Lung microvascular endothelial cell (primary cell): ENCODE measurements around the gene PARD6A. TPM values are rescaled to one million over a fixed set of nuclear protein-coding genes. Genes with fewer than 3 reads are reported as not detected.

Experiments used
- DNase-seq, 2 donors: peaks; one replicate each; pipeline versions ENCODE4 v3.0.0 to v3.0.0-alpha.2; 2010; ENCODE audit warnings: low read depth in 2 of 2
- total RNA-seq: library from RNA; depleted of rRNA; stranded (reverse); fragments of >200 nt; gene quantifications from 2 replicates; pipeline ENCODE4 v1.2.1, GENCODE V29; 2014

PARD6A gene
- total RNA-seq, 1 donor from 2014 or later, result 4.8 TPM

GRCh38 chr16:67666559-67667452 lies 6.0 kb downstream of the PARD6A start, which contains the start of the genes C16orf86 and ENKD1:
Gene C16orf86 (plus strand): TSS chr16:67666814. CDS start chr16:67666971, 157 bp downstream.
Gene ENKD1 (minus strand): TSS chr16:67666750. CDS start chr16:67666442, 308 bp downstream.
- DNase-seq, result peak; percentile 69 to 85

- no peak for DNase-seq
Observed at GRCh38 chr16:67667453-67667816, 6.7 kb downstream of the PARD6A start.

DNA sequence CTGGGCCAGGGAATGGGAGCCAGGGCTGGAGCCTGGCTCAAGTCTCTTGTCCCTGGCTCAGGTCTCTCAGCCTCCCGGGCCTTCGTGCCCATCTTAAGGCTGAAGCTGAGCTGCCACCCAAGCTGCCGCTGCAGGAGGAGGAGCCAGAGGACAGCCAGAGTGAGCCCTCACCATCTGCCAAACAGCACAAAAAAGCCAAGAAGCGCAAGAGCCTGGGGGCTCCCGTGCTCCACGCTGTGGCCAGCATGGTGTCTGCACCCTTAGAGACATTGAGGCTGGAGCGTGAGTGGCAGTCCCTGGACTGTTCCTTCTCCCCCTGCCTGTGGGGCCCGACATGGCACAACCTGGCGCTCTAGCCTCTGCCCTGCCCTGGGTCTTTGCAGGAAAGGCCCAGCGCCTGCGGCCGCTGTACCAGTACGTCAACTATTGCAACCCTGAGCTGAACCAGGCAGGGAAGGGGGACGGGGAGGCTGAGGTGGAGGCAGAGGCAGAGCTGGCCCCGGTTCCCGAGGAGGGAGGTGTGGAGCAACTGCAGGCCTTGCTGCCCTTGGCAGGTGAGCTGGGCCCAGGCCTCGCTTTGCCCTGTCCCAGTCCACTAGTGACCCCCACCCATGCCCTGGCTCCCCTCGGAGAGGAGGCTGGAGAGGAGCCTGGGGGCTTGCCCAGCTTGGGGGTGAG lies 7.2 kb downstream of the PARD6A start:
- DNase-seq, result peak; percentile 89 to 92

- DNase-seq, result no peak
Observed at GRCh38 chr16:67668495-67669157, 7.9 kb downstream of the PARD6A start.

- DNase-seq, result no peak
Observed at GRCh38 chr16:67669499-67670101, 8.8 kb downstream of the PARD6A start.

DNA sequence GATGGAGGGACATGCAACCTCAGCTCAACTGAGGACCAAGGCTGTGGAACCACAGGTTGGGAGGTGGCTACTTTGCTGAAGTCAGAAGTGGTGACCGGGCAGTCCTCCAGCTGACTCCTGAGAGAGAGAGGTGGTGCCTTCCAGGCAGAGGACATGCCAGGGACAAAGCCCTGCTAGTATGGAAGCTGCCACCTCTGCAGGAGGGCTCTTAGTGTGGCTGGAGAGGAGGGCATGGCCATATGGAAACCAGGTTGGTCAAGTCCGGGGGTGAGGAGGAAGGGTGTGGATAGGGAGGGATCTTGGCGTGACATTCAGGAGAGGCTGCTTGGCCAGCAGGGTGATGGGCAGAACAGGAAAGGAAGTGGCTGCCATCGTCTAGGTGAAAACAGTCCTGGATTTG lies 11.5 kb downstream of the PARD6A start:
- no peak for DNase-seq

DNA sequence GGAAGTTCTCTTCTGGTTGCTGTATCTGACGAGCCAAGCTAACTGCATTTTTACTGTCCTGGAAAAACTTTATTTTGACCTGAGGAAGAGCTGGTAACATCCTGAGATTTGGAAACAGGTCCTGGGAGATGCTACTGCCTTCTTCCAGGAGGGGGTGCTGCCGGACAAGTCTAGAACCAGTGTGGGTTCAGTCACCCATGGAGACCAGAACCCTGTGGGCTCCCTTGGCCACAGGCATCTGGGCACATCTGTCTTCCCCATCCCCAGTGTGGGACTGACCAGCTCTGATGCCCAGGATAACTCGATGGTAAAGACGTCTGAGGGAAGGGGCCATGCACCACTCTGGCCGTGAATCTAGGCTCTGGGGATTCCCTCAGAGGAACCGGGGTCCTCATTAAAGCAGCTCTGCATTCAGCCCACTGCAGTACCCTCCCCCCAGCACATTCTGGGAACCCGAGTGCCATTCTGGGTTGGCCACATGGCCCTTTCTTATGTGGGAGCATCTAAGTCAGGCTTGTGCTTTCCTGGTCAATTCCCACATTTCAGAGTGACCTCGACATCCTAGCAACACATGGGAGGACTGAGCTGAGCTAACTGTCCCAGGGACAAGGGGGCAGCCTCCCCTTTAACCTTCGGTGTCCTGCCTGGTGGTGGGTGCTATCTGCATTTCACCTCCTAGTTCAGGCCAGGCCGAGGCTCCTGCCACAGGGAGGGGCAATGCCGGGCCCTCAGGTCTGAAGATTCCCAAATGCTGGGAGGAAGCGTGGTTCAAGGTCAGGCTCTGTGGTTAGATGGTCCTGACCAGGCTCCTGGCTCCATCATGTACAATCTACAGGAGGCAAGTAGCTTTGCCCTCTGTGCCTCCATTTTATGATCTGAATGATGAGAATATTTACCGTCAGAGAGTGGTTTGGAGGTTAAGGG lies 12.2 kb downstream of the PARD6A start:
- DNase-seq, result peak; percentile 78 to 88

- DNase-seq, result peak; percentile 82 to 91
Observed at GRCh38 chr16:67673712-67674580, 13.2 kb downstream of the PARD6A start.

DNA sequence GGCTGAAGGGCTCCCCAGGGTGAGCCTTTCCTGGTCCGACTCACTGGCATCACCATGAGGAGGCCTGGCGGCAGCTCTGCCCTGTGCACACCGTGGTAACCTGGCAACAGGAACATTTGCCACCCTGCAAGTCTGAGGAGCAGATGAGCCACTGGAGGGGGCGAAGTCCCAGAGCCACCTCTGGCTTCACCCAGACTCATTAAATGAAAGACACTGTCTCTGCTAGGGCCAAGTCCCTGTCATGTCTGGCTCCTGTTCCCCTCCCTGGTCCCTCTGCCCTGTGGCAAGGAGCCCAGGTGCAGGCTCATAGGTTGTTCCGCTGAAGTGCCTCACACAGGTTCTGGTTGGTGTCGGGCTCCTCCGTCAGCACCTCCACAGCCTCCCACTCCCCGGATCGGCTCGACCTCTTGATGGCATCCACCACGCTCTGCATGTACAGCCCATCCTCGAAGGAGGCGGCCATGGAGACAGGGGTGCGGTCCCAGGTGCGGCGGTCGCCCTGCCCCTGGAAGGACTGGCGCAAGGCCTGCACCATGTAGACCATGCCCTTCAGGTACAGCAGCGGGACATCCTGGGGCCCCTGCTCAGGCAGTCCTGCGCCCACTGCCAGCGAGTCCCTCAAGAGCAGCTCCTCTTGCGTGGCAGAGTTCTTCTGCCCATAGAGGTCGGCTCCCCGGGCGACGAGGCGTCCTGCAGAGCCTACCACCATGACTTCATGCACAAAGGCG lies 14.3 kb downstream of the PARD6A start:
- DNase-seq, result no peak

DNA sequence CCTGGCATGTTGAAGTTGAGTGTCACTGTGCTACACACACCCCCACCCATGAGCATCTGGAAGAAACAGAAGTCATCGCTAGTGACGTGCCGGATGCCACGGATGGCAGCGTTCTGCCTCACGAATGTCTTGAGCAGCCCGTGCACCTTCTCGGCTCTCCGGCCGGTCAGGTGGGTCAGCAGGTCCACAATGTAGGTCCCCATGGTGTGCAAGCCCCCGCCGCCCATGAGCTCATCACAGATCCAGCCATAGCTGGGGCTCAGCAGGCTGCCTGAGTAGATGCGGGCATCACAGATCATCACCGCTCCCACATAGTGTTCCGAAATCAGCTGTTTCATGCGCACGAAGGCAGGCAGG lies 14.8 kb downstream of the PARD6A start:
- no peak for DNase-seq

- no peak for DNase-seq
Observed at GRCh38 chr16:67675999-67676398, 15.2 kb downstream of the PARD6A start.

DNA sequence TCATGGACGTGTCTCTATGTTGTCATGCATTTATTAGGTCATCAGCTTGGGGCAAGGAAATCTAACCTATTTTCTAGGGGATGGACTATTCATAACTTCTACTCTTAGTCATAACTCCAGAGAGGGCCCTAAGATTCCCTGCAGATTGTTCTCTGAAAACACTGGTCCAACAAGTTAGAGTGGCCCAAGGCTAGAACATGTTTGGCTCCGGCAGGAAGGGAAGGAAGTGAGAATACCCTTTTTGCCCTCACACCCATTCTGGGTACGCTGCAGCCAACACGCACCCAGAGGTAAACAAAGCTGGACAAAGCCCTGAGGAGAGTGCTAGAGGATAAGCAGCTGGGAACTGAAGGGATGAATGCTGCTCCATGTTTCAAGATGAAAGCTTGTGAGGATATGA lies 15.8 kb downstream of the PARD6A start:
- DNase-seq, result peak; percentile 35 to 68

DNA sequence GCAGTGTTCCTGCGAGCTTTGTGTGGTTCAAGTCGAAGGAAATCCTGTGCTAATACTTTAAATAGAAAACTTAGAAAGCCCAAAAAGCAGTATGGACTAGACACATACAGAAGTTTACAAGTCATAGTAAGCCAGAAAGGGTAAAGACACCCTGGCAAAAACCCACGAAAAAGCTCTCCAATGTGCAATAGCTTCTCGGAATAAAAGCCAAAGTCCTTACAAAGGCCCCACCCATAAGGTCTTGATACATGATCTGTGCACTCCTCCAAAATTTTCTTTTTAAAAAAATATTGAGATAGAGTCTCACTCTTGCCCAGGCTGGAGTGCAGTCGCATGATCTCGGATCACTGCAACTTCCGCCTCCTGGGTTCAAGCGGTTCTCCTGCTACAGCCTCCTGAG lies 16.2 kb downstream of the PARD6A start:
- DNase-seq, result no peak

GRCh38 chr16:67677712-67678111 lies 17.0 kb downstream of the PARD6A start:
- DNase-seq, result no peak

- DNase-seq, result no peak
Observed at GRCh38 chr16:67678354-67679023, 17.7 kb downstream of the PARD6A start.

GRCh38 chr16:67679935-67680897 lies 19.5 kb downstream of the PARD6A start:
- DNase-seq, result no peak

DNA sequence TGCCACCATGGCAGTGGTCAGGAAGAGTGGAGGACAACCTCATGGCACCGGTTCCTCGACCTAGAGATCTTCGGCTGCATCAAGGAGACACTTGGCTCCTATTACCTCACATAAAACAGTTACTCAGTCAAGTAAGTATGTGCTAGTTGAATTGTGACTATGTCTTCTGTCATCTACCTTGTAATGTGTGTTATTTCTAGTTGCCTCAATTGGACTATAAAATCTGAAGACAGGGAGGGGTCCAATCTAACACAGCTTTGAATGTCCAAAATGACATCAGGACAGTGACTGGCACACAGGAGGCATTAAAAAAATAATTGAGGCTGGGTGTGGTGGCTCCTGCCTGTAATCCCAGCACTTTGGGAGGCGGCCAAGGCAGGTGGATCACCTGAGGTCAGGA lies 23.0 kb downstream of the PARD6A start:
- no peak for DNase-seq
